Measurements from ENCODE around the gene TRRAP.
"Not testable (repeated sequence)": the region's sequence is repeated elsewhere in the genome, so short reads cannot be mapped to it uniquely, and the experiment has no call there.

TRRAP gene

GRCh38 chr7:98837630-98837972, 40.7 kb upstream of the TRRAP start:
- TF ChIP-seq, protein P1, sequence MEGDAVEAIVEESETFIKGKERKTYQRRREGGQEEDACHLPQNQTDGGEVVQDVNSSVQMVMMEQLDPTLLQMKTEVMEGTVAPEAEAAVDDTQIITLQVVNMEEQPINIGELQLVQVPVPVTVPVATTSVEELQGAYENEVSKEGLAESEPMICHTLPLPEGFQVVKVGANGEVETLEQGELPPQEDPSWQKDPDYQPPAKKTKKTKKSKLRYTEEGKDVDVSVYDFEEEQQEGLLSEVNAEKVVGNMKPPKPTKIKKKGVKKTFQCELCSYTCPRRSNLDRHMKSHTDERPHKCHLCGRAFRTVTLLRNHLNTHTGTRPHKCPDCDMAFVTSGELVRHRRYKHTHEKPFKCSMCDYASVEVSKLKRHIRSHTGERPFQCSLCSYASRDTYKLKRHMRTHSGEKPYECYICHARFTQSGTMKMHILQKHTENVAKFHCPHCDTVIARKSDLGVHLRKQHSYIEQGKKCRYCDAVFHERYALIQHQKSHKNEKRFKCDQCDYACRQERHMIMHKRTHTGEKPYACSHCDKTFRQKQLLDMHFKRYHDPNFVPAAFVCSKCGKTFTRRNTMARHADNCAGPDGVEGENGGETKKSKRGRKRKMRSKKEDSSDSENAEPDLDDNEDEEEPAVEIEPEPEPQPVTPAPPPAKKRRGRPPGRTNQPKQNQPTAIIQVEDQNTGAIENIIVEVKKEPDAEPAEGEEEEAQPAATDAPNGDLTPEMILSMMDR (IDR thresholded peaks at IDR 0.05; ENCODE audit: control insufficient read depth, extremely low read depth, insufficient read depth): no peak
- no peak overlapping the region for H3K4me3 ChIP-seq (ENCODE audit: low read depth, low read length)
- no peak for DNase-seq (ENCODE audit: low read depth)

- TF ChIP-seq, protein P1 (IDR thresholded peaks at IDR 0.05; ENCODE audit: control insufficient read depth, extremely low read depth, insufficient read depth): no peak
- DNase-seq (ENCODE audit: low read depth): no peak
- no peak overlapping the region for H3K4me3 ChIP-seq (ENCODE audit: low read depth, low read length)
These were observed 38.2 kb upstream of the TRRAP start for GRCh38 chr7:98840096-98840495.

- DNase-seq (ENCODE audit: low read depth): no peak
- no peak overlapping the region for H3K4me3 ChIP-seq (ENCODE audit: low read depth, low read length)
- TF ChIP-seq, protein P1 (IDR thresholded peaks at IDR 0.05; ENCODE audit: control insufficient read depth, extremely low read depth, insufficient read depth): no peak
These were observed 37.6 kb upstream of the TRRAP start for GRCh38 chr7:98840722-98841121.

DNA sequence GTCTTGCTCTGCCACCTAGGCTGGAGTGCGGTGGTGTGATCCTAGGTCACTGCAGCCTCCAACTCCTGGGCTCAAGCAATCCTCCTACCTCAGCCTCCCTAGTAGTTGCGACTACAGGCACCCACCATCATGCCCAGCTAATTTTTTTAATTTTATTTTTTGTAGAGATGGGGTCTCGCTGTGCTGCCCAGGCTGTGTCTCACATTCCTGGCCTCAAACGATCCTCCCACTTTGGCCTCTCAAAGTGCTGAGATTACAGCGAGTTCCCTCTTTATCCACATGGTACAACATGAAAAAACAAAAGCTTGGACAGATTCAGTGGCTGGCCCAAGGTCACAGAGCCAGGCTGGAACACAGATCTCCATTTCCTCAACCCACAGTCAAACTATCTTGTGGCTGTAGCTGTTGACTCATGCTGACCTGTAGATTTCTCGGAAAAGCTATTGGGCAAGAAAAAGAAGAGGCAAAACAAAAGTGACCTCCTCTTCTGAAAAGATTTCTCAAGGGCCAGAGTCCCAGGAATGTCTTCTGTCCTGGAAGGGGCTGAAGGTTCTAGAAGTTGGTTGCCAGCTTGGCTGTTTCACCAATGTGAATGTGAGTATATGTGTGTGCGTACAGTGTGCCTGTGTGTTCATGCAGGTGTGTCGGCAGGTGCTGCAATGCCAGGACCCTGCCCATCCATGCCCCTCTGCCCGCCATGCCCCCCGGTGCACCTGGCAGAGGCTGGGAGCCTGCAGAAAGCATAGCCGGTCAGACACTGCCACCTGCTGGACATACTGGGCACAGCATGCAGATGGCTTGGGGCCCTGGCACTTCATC, 36.9 kb upstream of the TRRAP start:
- DNase-seq (ENCODE audit: low read depth): no peak
- no peak overlapping the region for H3K4me3 ChIP-seq (ENCODE audit: low read depth, low read length)
- TF ChIP-seq, protein P1 (IDR thresholded peaks at IDR 0.05; ENCODE audit: control insufficient read depth, extremely low read depth, insufficient read depth): peak; percentile 94

DNA sequence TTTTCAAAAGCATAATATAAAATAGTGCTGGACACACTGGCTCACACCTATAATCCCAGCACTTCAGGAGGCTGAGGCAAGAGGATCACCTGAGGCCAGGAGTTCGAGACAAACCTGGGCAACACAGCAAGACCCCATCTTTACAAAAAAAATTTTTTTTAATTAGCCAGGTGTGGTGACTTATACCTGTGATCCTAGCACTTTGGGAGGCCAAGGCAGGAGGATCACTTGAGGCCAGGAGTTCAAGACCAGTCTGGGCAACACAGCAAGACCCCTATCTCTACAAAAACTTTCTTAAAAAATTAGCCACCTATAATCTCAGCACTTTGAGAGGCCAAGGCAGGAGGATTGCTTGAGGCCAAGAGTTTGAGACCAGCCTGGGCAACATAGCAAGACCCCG, 35.8 kb upstream of the TRRAP start:
- H3K4me3 ChIP-seq (ENCODE audit: low read depth, low read length); DNase-seq (ENCODE audit: low read depth): not testable (repeated sequence)

- TF ChIP-seq, protein P1 (IDR thresholded peaks at IDR 0.05; ENCODE audit: control insufficient read depth, extremely low read depth, insufficient read depth): no peak
- no peak overlapping the region for H3K4me3 ChIP-seq (ENCODE audit: low read depth, low read length)
- DNase-seq (ENCODE audit: low read depth): no peak
These were observed 29.4 kb upstream of the TRRAP start for GRCh38 chr7:98848918-98849317.

GRCh38 chr7:98852826-98853225, 25.5 kb upstream of the TRRAP start:
- TF ChIP-seq, protein P1 (IDR thresholded peaks at IDR 0.05; ENCODE audit: control insufficient read depth, extremely low read depth, insufficient read depth): no peak
- no peak for DNase-seq (ENCODE audit: low read depth)
- H3K4me3 ChIP-seq (ENCODE audit: low read depth, low read length): no peak overlapping the region

Measured in LNCaP clone FGC (cell line).